GM18907 (cell line): ENCODE results near the gene SORBS1.

Experiments used
- ATAC-seq: cut with Tn5 transposase; IDR thresholded peaks from one replicate; pipeline ENCODE4 v1.9.1; 2021; ENCODE audit warnings: mild to moderate bottlenecking, moderate library complexity; ENCODE audit not compliant: unreplicated experiment

SORBS1 gene

GRCh38 chr10:95566136-95566535 lies 5.0 kb upstream of the SORBS1 start:
- ATAC-seq, result no peak

GRCh38 chr10:95565336-95565735 lies 4.2 kb upstream of the SORBS1 start:
- no peak for ATAC-seq

DNA sequence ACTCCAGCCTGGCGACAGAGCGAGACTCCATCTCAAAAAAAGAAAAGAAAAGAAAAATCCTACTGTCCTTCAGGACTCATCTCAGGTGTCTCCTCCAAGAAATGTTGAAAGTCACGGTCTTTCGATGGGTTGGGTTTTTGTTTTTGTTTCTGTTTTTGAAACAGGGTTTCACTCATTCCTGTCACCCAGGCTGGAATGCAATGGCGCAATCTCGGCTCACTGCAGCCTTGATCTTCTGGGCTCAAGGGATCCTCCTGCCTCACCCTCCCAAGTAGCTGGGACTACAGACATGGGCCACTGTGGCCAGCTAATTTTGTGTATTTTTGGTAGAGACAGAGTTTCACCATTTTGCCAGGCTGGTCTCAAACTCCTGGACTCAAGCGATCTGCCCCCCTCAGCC lies 3.1 kb upstream of the SORBS1 start:
- no peak for ATAC-seq

DNA sequence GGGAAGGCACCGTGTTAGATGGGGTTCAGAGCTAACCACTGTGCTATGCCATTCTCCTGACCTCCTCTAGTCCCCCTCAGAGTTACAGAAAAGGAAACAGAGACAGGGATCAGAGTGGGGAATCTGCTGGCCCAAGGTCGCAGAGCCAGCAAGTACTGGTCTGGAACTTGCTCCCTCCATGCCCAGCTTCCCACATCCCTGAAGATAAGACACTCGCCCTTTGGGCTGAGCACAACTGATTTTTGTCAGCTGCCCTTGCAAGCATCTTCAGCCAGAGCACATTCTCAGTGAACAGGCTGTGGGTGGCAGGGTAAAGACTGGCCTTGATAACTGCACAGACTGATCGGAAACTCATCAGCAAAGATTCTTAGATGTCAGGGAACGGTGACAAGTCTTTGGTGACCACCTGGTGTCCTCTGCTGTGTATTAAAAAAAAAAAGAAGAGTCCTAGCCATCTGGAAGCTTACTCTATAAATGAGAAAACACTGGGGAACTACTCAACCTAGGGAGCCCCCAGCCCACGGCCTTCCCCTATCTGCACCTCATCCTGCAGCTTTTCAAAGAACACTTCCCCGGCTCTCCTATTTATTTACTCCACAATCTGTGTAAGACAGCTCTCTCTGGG lies 1.3 kb upstream of the SORBS1 start:
- no peak for ATAC-seq

GRCh38 chr10:95561864-95562177 lies 650 bp upstream of the SORBS1 start:
- no peak for ATAC-seq

GRCh38 chr10:95560278-95561176 lies 644 bp downstream of the SORBS1 start:
- ATAC-seq, result peak; percentile 19

GRCh38 chr10:95559896-95560277 lies 1.3 kb downstream of the SORBS1 start:
- ATAC-seq, result no peak

DNA sequence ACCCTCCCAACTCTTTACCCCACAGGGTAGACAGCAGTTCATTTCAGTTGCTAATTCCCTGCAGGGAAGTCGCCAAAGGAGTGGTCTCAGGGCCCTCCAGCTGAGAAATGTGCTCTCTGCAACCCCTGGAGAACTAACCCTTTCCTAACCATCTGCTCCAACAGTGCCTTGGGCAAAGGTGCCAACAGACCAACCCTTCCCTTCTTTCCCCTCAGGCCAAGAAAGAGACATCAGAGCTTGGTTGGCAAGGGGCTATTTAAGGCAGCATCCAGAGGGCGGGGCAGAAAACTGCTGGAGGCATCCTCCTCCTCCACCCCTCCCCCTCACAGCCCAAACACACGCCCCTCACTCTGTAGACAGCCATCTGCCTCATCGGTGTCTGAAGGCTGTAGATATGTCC lies 1.7 kb downstream of the SORBS1 start:
- no peak for ATAC-seq

- no peak for ATAC-seq
Observed at GRCh38 chr10:95558593-95559320, 2.4 kb downstream of the SORBS1 start.

DNA sequence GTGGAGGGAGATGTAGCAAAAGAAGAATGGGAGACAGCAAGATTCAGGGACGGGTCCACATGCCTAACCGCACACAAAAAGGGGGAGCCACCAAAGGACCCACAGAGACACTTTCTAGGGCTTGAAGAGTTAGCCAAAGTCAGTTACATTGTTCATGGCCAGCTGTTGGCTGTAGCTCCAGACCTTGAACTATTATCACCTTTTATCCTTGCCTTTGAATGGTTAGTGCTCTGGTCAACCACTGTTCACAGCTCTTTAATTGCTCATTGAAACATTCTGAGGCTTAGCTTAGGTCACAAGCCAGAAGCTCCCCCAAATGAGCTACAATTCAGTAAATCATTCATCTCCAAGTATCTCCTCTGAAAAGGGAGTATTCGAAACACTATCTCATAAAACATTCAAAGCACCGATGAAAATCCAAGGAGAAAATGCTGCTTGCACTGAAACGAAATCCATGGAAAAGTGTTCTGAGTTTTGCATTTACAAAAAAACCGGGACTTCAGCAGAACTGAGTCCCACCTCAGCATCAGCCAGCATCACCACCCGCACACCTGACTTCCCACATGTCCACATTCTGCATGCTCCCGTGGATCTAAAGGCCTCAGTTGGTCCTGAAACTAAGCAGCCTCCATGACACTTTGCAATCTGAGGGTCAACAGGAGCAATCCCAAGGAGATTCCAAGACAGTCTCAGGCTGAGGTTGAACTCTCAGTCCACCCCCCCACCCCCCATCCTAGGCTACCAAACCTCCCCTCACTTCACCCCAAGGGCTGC lies 4.0 kb downstream of the SORBS1 start:
- no peak for ATAC-seq

DNA sequence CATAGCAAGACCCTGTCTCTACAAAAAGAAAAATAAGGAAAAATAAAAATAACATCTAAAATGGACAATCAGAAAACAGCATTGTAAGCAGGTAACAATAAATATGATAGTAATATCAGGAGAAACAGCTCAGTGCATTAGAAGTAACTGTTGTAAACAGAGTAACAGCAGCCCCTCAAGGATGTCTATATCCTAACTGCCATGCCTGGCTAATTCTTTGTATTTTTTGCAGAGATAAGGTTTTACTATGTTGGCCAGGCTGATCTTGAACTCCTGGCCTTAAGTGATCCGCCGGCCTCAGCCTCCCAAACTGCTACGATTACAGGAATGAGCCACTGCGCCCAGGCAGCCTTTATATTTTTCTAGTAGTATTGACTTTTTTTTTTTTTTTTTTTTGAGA lies 7.5 kb downstream of the SORBS1 start:
- no peak for ATAC-seq

DNA sequence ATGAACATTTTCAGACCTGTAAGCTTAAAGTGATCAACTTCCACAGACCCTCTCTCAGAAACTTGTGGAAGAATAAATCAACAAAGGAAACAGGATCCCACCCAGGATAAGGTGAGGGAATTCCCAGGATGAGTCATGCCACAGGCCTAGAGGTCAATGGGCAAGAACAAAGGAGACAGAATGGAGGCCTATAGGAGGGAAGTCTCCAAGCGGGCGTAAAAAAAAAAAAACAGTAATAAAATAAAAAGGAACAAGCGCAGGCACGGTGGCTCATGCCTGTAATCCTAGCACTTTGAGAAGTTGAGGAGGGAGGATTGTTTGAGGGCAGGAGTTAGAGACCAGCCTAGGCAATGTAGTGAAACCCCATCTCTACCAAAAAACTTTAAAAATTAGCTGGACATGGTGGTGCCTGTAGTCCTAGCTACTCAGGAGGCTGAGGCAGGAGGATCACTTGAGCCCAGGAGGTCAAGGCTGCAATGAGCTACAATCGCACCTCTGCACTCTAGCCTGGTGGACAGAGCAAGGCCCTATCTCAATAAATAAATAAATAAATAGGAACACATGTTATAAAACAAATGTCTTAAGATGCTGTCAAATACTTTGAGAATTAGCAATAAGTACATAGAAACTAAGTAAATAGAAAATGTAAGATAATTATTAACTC lies 8.4 kb downstream of the SORBS1 start:
- no peak for ATAC-seq

GRCh38 chr10:95550073-95550672 lies 11.0 kb downstream of the SORBS1 start:
- ATAC-seq, result no peak

GRCh38 chr10:95547791-95548435 lies 13.3 kb downstream of the SORBS1 start:
- no peak for ATAC-seq

DNA sequence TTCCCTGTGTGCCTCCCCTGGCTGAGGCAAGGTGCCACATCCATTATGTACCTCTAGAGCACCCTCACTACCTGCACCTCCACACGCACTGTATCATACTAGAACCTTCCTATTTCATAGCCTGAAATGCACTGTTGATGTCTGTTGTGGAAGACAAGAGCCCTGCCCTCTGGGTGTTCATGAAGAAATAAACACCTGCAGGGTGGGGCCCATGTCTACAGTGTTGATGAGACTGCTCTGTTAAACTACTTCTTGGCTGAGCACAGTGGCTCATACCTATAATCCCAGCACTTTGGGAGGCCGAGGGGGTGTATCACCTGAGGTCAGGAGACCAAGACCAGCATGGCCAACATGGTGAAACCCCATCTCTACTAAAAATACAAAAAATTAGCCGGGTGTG lies 14.0 kb downstream of the SORBS1 start:
- no peak for ATAC-seq

DNA sequence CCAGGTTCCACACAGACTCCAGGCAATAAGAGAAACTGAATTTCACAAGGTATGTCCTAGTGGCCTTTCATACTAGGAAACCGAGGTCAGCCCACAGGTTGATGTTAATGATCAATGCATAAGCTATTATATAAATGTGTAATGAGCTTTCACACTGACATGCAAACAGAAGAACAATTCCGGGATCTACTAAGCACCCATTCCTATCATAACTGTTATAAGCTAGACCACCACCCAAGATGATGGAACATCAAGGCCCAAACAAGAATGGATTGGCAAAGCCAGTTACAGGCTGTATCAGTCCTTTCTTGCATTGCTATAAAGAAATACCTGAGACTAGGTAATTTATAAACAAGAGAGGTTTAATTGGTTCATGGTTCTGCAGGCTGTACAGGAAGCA lies 15.2 kb downstream of the SORBS1 start:
- no peak for ATAC-seq

DNA sequence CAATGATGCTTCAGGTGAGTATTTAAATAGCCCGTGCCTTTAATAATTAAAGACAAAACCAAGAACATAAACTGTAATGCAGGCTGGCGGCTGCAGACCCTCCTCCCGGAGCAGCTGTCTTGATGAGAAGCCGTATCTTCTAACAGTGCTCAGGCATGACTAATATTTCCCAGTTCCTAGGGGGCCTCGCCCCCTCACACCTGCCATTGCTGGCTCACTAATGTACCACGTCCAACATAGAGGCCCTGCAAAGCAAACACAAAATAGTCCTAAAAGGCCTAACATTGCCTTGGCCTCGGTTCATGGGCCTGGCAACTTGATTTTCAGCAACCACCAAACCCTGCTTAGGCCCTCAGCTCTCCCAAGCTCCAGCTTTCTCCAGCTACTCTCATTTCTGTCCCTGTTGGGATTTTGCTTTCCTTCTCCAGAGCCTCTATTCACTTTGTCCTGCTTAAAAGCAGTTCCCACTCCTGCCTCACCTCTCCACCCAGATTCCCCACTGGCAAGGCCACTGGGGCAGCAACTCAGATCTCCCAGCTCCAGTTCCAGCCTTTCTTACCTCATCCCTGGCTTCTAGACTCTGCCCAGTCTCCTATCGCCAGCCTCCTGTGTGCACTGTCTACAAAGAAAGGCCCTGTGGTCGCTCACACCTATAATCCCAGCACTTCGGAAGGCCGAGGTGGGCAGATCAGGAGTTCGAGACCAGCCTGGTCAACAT lies 16.2 kb downstream of the SORBS1 start:
- ATAC-seq, result no peak

GRCh38 chr10:95543459-95543858 lies 17.7 kb downstream of the SORBS1 start:
- no peak for ATAC-seq

- ATAC-seq, result no peak
Observed at GRCh38 chr10:95542761-95543160, 18.4 kb downstream of the SORBS1 start.
